ENCODE data around the gene HOXA10. TPM values are rescaled to one million over a fixed set of nuclear protein-coding genes. Genes with fewer than 3 reads are reported as not detected.

HOXA10 gene
- total and polyA plus RNA-seq, 2 experiments from 2014 or later: not detected

DNA sequence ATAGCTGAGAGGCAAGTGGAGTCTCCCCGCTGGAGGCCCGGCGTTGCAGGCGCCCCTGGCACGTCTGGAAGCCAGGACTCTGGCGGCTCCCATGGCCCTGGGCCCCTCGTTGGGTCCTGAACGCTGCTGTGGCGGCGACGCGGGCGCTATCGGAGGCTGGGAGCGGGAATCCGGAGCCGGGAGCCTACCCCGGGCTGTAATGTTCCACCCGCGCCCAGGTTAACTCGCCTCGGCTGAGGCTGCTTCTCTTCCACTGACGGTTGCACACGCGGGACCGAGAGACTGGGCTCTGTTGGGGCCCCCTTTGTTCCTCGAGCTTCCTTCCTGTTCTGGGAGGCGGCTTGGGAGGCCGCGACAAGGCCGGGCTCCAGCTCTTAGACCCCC is 29.3 kb downstream of the HOXA10 start:
- peaks cover 100% of the 10 kb centered on the region for H3K27me3 ChIP-seq
- H3K4me1 ChIP-seq (ENCODE audit: low read depth): no peaks in the 10 kb centered on the region
- no peak overlapping the region for H3K27ac ChIP-seq
- no peak overlapping the region for H3K4me3 ChIP-seq
- H3K9me3 ChIP-seq (ENCODE audit: low read depth): no peaks in the 10 kb centered on the region
- no peak for DNase-seq (ENCODE audit: low read depth in 1 of 2, low spot score in 1 of 2)
- TF ChIP-seq, protein P1, sequence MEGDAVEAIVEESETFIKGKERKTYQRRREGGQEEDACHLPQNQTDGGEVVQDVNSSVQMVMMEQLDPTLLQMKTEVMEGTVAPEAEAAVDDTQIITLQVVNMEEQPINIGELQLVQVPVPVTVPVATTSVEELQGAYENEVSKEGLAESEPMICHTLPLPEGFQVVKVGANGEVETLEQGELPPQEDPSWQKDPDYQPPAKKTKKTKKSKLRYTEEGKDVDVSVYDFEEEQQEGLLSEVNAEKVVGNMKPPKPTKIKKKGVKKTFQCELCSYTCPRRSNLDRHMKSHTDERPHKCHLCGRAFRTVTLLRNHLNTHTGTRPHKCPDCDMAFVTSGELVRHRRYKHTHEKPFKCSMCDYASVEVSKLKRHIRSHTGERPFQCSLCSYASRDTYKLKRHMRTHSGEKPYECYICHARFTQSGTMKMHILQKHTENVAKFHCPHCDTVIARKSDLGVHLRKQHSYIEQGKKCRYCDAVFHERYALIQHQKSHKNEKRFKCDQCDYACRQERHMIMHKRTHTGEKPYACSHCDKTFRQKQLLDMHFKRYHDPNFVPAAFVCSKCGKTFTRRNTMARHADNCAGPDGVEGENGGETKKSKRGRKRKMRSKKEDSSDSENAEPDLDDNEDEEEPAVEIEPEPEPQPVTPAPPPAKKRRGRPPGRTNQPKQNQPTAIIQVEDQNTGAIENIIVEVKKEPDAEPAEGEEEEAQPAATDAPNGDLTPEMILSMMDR (IDR thresholded peaks at IDR 0.05; ENCODE audit: low read depth, low read length): no peak
- H3K36me3 ChIP-seq: no peaks in the 10 kb centered on the region

DNA sequence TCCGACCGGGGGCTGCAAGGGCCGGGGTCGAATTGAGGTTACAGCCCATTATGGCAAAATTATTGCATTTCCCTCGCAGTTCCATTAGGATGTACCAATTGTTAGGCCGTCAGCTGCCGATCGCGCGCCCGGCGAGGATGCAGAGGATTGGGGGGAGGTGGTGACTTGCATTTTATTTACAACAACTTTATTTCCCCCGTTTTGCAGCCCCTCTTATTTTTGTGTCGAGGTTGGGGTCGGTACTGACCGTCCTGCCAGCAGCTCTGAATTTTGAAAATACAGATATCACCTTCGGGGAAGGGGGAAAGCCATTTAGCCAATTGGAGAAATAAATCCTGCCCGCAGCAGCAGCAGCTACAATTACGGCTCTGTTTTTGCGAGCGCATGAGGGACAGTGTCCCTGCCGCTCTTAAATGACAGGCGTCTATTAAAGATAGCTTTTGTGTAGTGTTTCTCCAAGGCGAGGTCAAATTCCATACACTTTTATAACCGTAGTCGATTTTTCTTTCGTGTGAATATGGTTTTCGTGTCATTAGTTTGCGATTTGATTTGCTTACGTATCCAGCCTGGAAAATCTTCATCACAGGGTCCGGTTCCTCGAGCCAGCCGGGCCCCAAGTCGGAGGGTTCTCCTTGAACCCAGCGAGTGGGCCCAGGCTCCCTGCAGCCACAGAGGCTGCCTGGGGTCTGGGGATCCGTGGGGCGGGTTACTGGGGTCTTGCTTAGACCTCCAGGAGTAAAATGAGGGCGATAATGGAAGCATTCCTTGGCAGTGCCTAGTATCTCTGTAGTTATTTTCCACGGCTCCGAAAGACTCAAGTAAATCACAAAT is 30.0 kb downstream of the HOXA10 start:
- Histone ChIP-seq H3K27ac (no peak overlapping the region), H3K9me3 (ENCODE audit: low read depth) (no peaks in the 10 kb centered on the region), H3K4me3 (no peak overlapping the region), H3K4me1 (ENCODE audit: low read depth) (peaks cover 4% of the 10 kb centered on the region), H3K36me3 (no peaks in the 10 kb centered on the region), H3K27me3 (peaks cover 100% of the 10 kb centered on the region)
- no peak for DNase-seq (ENCODE audit: low read depth in 1 of 2, low spot score in 1 of 2)
- TF ChIP-seq, protein P1 (IDR thresholded peaks at IDR 0.05; ENCODE audit: low read depth, low read length): no peak

DNA sequence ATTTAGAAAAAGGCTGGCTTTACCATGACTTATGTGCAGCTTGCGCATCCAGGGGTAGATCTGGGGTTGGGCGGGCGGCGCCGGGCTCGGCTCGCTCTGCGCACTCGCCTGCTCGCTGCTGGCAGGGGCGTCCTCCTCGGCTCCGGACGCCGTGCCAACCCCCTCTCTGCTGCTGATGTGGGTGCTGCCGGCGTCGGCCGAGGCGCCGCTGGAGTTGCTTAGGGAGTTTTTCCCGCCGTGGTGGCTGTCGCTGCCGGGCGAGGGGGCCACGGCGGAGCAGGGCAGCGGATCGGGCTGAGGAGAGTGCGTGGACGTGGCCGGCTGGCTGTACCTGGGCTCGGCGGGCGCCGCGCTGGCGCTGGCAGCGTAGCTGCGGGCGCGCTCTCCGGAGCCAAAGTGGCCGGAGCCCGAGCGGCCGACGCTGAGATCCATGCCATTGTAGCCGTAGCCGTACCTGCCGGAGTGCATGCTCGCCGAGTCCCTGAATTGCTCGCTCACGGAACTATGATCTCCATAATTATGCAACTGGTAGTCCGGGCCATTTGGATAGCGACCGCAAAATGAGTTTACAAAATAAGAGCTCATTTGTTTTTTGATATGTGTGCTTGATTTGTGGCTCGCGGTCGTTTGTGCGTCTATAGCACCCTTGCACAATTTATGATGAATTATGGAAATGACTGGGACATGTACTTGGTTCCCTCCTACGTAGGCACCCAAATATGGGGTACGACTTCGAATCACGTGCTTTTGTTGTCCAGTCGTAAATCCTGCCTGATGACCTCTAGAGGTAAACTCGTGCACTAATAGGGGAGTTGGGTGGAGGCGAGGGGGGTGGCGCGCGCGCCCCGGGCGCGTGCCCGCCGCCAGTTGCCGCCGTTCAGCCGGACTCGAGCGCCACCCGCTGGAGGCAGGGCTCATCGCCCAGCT is 30.8 kb downstream of the HOXA10 start, which contains the start of gene HOXA5:
TSS of gene HOXA5 (minus strand) at position 659 of the 927 bp plus-strand sequence. CDS start at position 585, 74 bp downstream.
- Histone ChIP-seq H3K27ac (no peak within 1 kb of the TSS), H3K27me3 (peaks cover 100% of the 10 kb centered on the region), H3K9me3 (ENCODE audit: low read depth) (no peaks in the 10 kb centered on the region), H3K36me3 (no peaks in the 10 kb centered on the region), H3K4me3 (peak within 1 kb of the TSS; percentile 19), H3K4me1 (ENCODE audit: low read depth) (peaks cover 4% of the 10 kb centered on the region)
- DNase-seq (ENCODE audit: low read depth in 1 of 2, low spot score in 1 of 2): peak in 1 of 2 donors; percentile 40
- TF ChIP-seq, protein P1 (IDR thresholded peaks at IDR 0.05; ENCODE audit: low read depth, low read length): peak; percentile 42

DNA sequence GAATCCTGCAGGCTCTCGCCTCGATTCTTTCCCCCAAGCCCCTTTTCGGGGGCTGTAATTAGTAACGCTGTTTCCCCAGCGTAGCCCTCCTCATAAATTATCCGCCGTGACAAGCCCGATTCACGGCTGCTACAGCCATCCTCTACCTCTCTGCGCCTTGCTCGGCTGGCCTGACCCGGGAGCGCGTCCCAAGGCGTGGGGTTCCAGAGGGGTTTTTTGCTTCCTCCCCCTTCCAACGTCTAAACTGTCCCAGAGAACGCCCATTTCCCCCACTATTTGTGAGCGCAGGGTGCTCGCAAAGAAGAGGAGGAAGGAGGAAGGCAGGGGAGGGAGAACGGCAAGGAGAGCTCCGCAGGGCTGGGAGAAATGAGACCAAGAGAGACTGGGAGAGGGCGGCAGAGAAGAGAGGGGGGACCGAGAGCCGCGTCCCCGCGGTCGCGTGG is 31.5 kb downstream of the HOXA10 start:
- peaks cover 100% of the 10 kb centered on the region for H3K27me3 ChIP-seq
- DNase-seq (ENCODE audit: low read depth in 1 of 2, low spot score in 1 of 2): no peak
- TF ChIP-seq, protein P1 (IDR thresholded peaks at IDR 0.05; ENCODE audit: low read depth, low read length): no peak
- no peaks in the 10 kb centered on the region for H3K36me3 ChIP-seq
- peaks cover 4% of the 10 kb centered on the region for H3K4me1 ChIP-seq (ENCODE audit: low read depth)
- peak overlapping the region; percentile 19 for H3K4me3 ChIP-seq
- H3K27ac ChIP-seq: no peak overlapping the region
- no peaks in the 10 kb centered on the region for H3K9me3 ChIP-seq (ENCODE audit: low read depth)

DNA sequence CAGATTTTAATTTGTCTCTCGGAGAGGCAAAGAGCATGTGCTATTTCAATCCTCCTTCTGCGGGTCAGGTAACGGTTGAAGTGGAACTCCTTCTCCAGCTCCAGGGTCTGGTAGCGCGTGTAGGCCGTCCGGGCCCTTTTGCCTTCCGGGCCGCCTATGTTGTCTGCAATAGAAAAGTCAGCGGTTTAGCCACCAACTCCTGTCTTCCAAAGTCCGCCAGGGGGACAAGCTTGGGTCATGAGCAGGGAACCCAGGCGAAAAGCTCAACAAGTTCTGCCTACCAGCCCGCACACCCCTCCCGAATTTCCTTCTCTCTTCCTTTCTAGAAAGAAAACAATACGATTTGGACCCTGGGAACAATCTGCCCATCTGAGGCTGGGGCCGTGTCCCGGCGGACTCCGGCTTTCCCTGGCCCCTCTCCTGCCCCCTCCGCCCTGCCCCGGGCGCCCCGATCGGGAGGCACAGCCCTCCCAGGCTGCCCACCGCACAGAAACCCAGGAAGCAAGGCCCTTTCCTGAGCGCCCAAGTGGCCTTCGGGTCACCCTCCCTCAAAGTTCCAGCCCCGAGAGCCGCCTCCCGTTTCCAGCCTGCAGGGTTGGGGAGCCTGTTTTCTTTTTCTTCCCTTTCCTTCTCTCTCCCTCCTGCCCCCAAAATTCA is 32.1 kb downstream of the HOXA10 start:
- TF ChIP-seq, protein P1 (IDR thresholded peaks at IDR 0.05; ENCODE audit: low read depth, low read length): no peak
- Histone ChIP-seq H3K4me1 (ENCODE audit: low read depth) (peaks cover 4% of the 10 kb centered on the region), H3K9me3 (ENCODE audit: low read depth) (no peaks in the 10 kb centered on the region), H3K36me3 (no peaks in the 10 kb centered on the region), H3K27ac (no peak overlapping the region), H3K27me3 (peaks cover 100% of the 10 kb centered on the region), H3K4me3 (no peak overlapping the region)
- no peak for DNase-seq (ENCODE audit: low read depth in 1 of 2, low spot score in 1 of 2)
